Measurements from ENCODE around the gene AGBL4. TPM values are rescaled to one million over a fixed set of nuclear protein-coding genes. Genes with fewer than 3 reads are reported as not detected.

Gene AGBL4
- polyA plus RNA-seq, 3 donors: 0.05 TPM; not detected in 2

DNA sequence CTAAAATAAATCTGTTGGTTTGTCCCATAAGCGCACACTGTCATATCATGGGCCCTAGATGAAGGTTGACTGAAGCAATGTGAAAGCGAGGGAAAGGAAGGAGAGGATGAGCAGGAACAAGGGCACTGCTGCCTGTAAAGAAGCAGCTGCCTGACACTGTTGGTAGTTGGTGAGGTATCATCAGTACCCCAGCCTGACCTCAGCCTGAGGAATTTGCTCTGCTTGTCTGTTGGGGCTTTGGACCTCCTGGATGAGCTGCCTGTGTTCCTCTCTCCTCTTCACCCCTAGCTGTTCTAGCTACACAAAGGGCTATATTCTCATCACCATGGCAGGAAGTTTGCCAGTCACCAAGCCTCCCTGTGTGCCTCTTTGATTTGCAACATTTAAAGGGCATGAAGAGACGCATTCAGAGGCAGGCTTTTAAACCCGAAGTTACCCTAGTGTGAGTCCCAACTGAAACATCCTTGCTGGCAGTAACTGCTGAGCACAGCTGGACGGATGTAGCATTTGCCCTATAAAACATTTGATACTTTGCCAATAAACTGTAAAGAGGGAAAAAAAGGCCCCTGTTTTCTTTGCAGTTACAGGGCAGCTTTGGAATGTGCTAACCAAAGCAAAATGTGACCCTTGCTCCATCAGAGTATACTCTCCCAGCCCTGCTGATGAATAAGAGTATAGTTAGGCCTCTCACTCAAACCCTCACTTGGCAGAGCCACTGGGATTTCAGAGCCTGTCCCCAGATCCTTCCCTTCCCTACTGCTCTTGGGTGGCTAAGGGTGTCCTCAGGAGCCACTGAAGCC is 1529.6 kb downstream of the AGBL4 start:
- DNase-seq: no peak
- Mint-ChIP-seq H3K27ac (no peak overlapping the region), H3K4me3 (no peak overlapping the region), H3K27me3 (ENCODE audit: low read depth in 3 of 3) (peaks cover 3 to 9% (median 3%) of the 10 kb centered on the region in 3 donors), H3K9me3 (peaks cover 0 to 1% (median 0%) of the 10 kb centered on the region in 7 donors), H3K4me1 (peaks cover 6% of the 10 kb centered on the region), H3K36me3 (no peaks in the 10 kb centered on the region)
- Histone ChIP-seq H3K36me3 (replicated peaks in 1 of 2; ENCODE audit: control insufficient read depth in 1 of 2, insufficient read depth in 2 of 2, low read length in 2 of 2) (no peaks in the 10 kb centered on the region), H3K4me1 (ENCODE audit: control insufficient read depth in 1 of 2, insufficient read depth in 2 of 2, low read length in 2 of 2) (peaks cover 0 to 5% of the 10 kb centered on the region in 2 donors), H4K20me1 (ENCODE audit: insufficient read depth, low read length) (no peaks in the 10 kb centered on the region), H3K4me2 (replicated peaks; ENCODE audit: extremely low read depth, low read length, poor library complexity, severe bottlenecking) (no peak overlapping the region), H3K27me3 (ENCODE audit: control insufficient read depth in 2 of 2, insufficient read depth in 2 of 2, low read length in 2 of 2) (no peaks in the 10 kb centered on the region), H2AFZ (ENCODE audit: insufficient read depth, low read depth, low read length, poor library complexity, severe bottlenecking) (no peak overlapping the region), H3K9ac (ENCODE audit: insufficient read depth, low read length, poor library complexity, severe bottlenecking) (no peak overlapping the region), H3K27ac (ENCODE audit: low read depth in 1 of 2, low read length in 2 of 2) (no peak overlapping the region), H3K4me3 (replicated peaks in 1 of 3; ENCODE audit: low read depth in 2 of 3, low read length in 3 of 3) (no peak overlapping the region), H3K79me2 (ENCODE audit: insufficient read depth, low read length) (no peaks in the 10 kb centered on the region), H3K9me3 (replicated peaks in 1 of 2; ENCODE audit: control insufficient read depth in 1 of 2, insufficient read depth in 1 of 2, low read length in 2 of 2) (no peaks in the 10 kb centered on the region)
- TF ChIP-seq, protein P1, sequence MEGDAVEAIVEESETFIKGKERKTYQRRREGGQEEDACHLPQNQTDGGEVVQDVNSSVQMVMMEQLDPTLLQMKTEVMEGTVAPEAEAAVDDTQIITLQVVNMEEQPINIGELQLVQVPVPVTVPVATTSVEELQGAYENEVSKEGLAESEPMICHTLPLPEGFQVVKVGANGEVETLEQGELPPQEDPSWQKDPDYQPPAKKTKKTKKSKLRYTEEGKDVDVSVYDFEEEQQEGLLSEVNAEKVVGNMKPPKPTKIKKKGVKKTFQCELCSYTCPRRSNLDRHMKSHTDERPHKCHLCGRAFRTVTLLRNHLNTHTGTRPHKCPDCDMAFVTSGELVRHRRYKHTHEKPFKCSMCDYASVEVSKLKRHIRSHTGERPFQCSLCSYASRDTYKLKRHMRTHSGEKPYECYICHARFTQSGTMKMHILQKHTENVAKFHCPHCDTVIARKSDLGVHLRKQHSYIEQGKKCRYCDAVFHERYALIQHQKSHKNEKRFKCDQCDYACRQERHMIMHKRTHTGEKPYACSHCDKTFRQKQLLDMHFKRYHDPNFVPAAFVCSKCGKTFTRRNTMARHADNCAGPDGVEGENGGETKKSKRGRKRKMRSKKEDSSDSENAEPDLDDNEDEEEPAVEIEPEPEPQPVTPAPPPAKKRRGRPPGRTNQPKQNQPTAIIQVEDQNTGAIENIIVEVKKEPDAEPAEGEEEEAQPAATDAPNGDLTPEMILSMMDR (IDR thresholded peaks at IDR 0.05): no peak
- intact Hi-C loops (cut with micrococcal nuclease): no loop called here
- WGBS (ENCODE audit: insufficient coverage): 93% methylated on average over 3 of the region's 5 CpGs

DNA sequence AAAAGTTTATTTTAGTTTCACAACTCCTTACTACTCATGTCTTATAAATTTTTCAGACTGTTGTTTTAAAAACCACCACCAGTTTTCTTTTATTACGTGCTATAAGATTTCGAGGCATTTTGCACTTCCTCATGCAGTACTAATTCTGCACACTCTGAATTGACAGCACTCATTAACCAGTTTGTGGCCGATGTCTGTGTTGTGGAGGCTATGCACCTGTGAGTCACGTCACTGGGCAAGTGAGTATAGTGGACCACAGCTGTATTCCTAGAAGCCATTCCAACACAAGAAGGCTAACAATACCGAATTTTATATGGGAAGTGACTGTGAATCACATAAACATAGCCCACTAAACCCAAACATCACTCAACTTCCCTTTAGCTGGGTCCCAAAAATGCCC is 1530.7 kb downstream of the AGBL4 start:
- 0% methylated on average over 1 of the region's 5 CpGs for WGBS (ENCODE audit: insufficient coverage)
- no peaks in the 10 kb centered on the region for H3K36me3 ChIP-seq (replicated peaks in 1 of 2; ENCODE audit: control insufficient read depth in 1 of 2, insufficient read depth in 2 of 2, low read length in 2 of 2)
- no peaks in the 10 kb centered on the region for H3K27me3 ChIP-seq (ENCODE audit: control insufficient read depth in 2 of 2, insufficient read depth in 2 of 2, low read length in 2 of 2)
- no peak for DNase-seq
- H3K27ac ChIP-seq (ENCODE audit: low read depth in 1 of 2, low read length in 2 of 2): no peak overlapping the region
- no peaks in the 10 kb centered on the region for H3K36me3 Mint-ChIP-seq
- H3K79me2 ChIP-seq (ENCODE audit: insufficient read depth, low read length): no peaks in the 10 kb centered on the region
- no peak overlapping the region for H3K4me3 Mint-ChIP-seq
- H4K20me1 ChIP-seq (ENCODE audit: insufficient read depth, low read length): no peaks in the 10 kb centered on the region
- no peak overlapping the region for H2AFZ ChIP-seq (ENCODE audit: insufficient read depth, low read depth, low read length, poor library complexity, severe bottlenecking)
- H3K27ac Mint-ChIP-seq: no peak overlapping the region
- H3K9me3 ChIP-seq (replicated peaks in 1 of 2; ENCODE audit: control insufficient read depth in 1 of 2, insufficient read depth in 1 of 2, low read length in 2 of 2): no peaks in the 10 kb centered on the region
- no peak overlapping the region for H3K4me3 ChIP-seq (replicated peaks in 1 of 3; ENCODE audit: low read depth in 2 of 3, low read length in 3 of 3)
- peaks cover 3 to 7% (median 3%) of the 10 kb centered on the region in 3 donors for H3K27me3 Mint-ChIP-seq (ENCODE audit: low read depth in 3 of 3)
- H3K4me1 Mint-ChIP-seq: no peaks in the 10 kb centered on the region
- H3K9me3 Mint-ChIP-seq: peaks cover 0 to 1% (median 0%) of the 10 kb centered on the region in 7 donors
- no peaks in the 10 kb centered on the region for H3K4me1 ChIP-seq (ENCODE audit: control insufficient read depth in 1 of 2, insufficient read depth in 2 of 2, low read length in 2 of 2)
- H3K4me2 ChIP-seq (replicated peaks; ENCODE audit: extremely low read depth, low read length, poor library complexity, severe bottlenecking): no peak overlapping the region
- TF ChIP-seq, protein P1 (IDR thresholded peaks at IDR 0.05): no peak
- H3K9ac ChIP-seq (ENCODE audit: insufficient read depth, low read length, poor library complexity, severe bottlenecking): no peak overlapping the region
- intact Hi-C loops (cut with micrococcal nuclease): no loop called here
